Pericardium fibroblast (primary cell): ENCODE measurements around the gene SPATA3. TPM values are rescaled to one million over a fixed set of nuclear protein-coding genes. Genes with fewer than 3 reads are reported as not detected.

Experiments used
- total RNA-seq: library from RNA; depleted of rRNA; stranded (reverse); fragments of >200 nt; gene quantifications from 2 replicates; pipeline ENCODE4 v1.2.3, GENCODE V29; 2015

Gene SPATA3
- total RNA-seq, result not detected in 2 replicates

DNA sequence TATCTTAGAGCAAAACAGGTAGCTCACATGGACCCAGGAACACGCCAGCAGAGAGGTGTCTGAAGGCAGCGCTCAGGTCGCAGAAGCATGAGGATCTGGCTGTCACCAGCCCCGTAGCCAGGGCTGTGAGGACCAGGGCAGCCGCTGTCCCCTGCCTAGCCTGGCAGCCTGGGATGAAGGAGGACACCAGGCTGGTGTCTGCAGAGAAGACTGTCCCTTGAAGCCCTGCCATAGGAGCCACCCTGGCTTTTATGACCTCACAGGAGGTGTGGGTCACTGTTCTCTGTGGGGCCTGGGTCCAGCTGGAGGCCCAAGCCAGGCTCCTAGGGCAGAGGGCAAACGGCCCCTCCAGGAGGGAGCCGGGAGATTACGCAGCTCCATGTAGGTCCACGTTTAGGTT lies at the start of gene SPATA3:
Gene SPATA3 (plus strand): TSS at position 301 of the 400 bp plus-strand sequence. CDS start 113 bp downstream, outside the sequence.

DNA sequence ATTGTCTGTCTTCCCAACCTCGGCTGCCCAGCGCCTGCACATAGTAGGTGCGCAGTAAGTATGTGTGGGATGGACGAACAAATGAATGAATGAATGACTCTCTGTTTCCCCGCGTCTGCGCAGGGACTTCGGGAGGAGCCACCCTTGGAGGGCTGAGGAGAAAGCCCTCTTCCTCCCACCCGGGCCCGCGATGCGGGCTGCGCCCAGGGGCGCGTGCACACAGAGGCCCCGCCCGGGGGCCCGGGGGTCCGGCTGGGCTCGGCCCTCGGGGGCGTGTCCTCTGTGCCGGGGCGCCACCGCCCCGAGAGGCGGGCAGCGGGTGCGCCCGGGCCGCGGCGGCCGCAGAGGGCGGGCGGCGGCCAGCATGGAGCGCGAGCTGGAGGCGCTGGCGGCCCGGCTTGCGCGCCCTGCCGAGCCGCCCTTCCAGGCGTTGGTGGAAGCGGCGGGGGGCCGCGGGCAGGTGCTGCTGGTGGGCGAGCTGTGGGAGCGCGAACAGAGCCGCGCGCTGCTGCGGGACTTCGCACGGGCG lies 41.3 kb downstream of the SPATA3 start, which contains the start of gene C2orf72:
Gene C2orf72 (plus strand): TSS at position 322 of the 529 bp plus-strand sequence. CDS start 43 bp downstream, at position 365.

DNA sequence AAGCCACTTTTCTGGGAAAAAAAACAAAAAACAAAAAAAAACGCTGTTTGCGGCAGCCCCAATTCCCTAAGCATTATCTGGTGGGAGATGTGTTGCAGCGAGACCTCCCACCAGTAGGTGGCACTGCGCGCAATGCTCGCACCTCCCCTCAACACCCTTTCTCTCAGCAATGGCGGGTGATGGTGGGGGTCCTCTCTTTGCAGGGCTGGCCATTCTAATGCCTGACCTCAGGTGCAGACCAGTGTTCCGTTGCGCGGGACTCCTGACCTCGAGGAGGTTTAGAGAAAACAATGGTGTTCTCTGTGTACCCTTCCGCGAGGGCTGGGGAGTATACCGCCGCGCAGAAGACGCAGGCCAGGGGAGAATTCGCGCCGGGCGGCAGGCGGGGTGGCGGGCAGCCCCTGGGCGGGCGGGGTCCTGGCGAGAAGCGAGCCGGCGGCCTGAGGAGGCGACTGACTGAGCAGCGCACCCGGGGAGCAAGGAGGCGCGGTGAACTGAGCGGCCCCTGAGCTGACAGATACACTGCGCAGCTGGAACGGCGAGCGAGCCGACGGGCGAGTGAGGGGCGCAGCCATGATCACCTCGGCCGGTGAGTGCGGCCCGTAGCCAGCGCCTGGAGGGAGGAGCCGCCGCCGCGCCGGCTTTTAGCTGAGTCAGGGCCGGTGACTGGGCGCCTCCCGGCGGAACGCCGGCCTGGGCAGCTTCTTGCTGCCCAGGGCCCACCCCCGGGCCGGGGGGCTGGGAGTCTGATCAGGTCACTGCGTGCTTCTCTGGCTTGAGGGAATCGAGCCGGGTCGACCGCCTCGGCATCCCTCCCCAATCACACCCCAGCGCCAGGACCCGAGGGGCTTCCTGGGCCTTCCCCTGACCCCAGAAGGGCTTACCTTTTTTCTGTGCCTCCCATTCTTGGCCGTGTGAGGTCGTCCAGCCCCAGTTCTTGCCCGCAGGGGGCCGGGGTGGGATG lies 60.8 kb downstream of the SPATA3 start, which contains the start of gene PSMD1:
Gene PSMD1 (plus strand): TSS at position 415 of the 964 bp plus-strand sequence. CDS start 159 bp downstream, at position 574.

Other genes with a start within 250 kb of the SPATA3 start
- 127 and 220 TPM in 2 replicates for gene ITM2C, start 131.2 kb upstream of the SPATA3 start, total RNA-seq
- not detected in 2 replicates for gene GPR55, start 70.9 kb upstream of the SPATA3 start, total RNA-seq
- 0.09 and 0.70 TPM in 2 replicates for gene C2orf72, start 41.4 kb downstream of the SPATA3 start, total RNA-seq
- gene PSMD1, start 60.7 kb downstream of the SPATA3 start, total RNA-seq, result 42.7 and 55.0 TPM in 2 replicates
- gene HTR2B, start 128.9 kb downstream of the SPATA3 start, total RNA-seq, result 6.9 and 8.0 TPM in 2 replicates
- gene ARMC9, start 202.5 kb downstream of the SPATA3 start, total RNA-seq, result 21.1 and 28.0 TPM in 2 replicates